NCI-H460 (cell line): ENCODE measurements around the gene ANGPTL1. TPM values are rescaled to one million over a fixed set of nuclear protein-coding genes. Genes with fewer than 3 reads are reported as not detected.

ENCODE experiments used
- total RNA-seq: library from RNA; depleted of rRNA; stranded (reverse); fragments of >200 nt; shearing (Covaris generic); gene quantifications from 2 replicates; pipeline ENCODE4 v1.2.3, GENCODE V29; 2014; rRNA removed

Gene ANGPTL1
- total RNA-seq, 1 experiment from 2014 or later = 0.10 TPM

Other genes starting within 250 kb of the ANGPTL1 start
- gene RALGPS2, start 145.8 kb downstream of the ANGPTL1 start, total RNA-seq = 4.4 and 6.6 TPM in 2 replicates
- 77.8 and 90.5 TPM in 2 replicates for gene FAM20B, start 154.8 kb upstream of the ANGPTL1 start, total RNA-seq
- gene TOR3A, start 211.0 kb upstream of the ANGPTL1 start, total RNA-seq = 82.1 and 98.0 TPM in 2 replicates